ENCODE data around the gene RPP40. TPM values are rescaled to one million over a fixed set of nuclear protein-coding genes. Genes with fewer than 3 reads are reported as not detected.

The RPP40 gene
- total RNA-seq, 2 experiments from 2014 or later, result 12.2 to 22.7 TPM

GRCh38 chr6:4971851-4972250, 32.0 kb downstream of the RPP40 start:
- DNase-seq (ENCODE audit: low spot score), result no peak
- no peak for TF ChIP-seq EZH2phosphoT487 (IDR thresholded peaks at IDR 0.05; ENCODE audit: borderline replicate concordance, low read depth, low read length)
- no peak for TF ChIP-seq CTCF (conservative IDR thresholded peaks at IDR 0.05; ENCODE audit: low read length)

DNA sequence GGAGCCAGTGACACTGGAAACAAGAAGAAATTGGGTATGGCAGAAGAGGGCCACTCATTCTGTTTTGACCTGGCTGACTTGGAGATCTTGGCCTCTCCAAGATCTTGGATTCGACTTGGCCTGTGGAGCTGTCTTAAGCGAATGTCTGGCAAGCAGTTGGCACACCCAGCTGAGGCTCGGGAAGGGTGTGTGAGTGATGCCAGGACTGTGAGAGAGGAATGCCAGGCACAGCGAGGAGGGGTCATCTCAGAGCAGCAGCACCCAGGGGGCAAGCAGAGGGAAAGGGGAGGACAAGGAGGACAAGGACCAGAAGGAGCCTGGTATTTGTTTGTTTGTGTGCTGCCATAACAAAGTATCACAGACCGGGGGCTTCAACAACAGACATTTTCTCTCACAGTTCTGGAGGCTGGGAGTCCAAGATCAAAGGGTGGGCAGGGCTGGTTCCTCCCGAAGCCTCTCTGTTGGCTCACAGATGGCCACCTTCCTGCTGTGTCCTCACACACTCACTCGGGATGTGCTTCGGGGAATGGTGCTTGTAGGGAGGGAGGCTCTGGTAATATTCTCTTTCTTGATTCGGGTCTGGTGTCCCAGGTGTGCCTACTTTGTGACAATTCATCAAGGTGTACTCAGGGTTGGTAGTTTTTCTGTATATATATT, 33.0 kb downstream of the RPP40 start:
- H3K9me2 ChIP-seq (ENCODE audit: insufficient read depth, low read length), result no peaks in the 10 kb centered on the region
- CTCF ChIA-PET (ENCODE audit: unreplicated experiment), result no interaction called here

More at GRCh38 chr6:4971851-4972250, 32.0 kb downstream of the RPP40 start:
- H3K9me3 ChIP-seq (ENCODE audit: low read length), result no peaks in the 10 kb centered on the region
- no peaks in the 10 kb centered on the region for H4K20me1 ChIP-seq (ENCODE audit: insufficient read depth, low read length)
- BruUV-seq (replicated peaks), result no TSS peak
- no peaks in the 10 kb centered on the region for H3K4me1 ChIP-seq (ENCODE audit: insufficient read depth, low read length, poor library complexity, severe bottlenecking)
- no peak overlapping the region for H2AFZ ChIP-seq (ENCODE audit: low read length)
- intact Hi-C loops (cut with micrococcal nuclease; ENCODE audit: unreplicated experiment), result no loop called here
- H3K27ac ChIP-seq (ENCODE audit: low read depth, low read length, poor library complexity, severe bottlenecking), result no peak overlapping the region
- H3K36me3 ChIP-seq (ENCODE audit: insufficient read depth, low read length), result no peaks in the 10 kb centered on the region
- no peak overlapping the region for H3K4me3 ChIP-seq (ENCODE audit: low read depth, low read length, poor library complexity, severe bottlenecking)
- H3K4me2 ChIP-seq (ENCODE audit: low read length), result no peak overlapping the region
- H3K9me2 ChIP-seq (ENCODE audit: insufficient read depth, low read length), result no peaks in the 10 kb centered on the region
- POLR2A ChIA-PET, result no interaction called here
- H3K79me2 ChIP-seq (ENCODE audit: insufficient read depth, low read depth, low read length), result no peaks in the 10 kb centered on the region
- CTCF ChIA-PET (ENCODE audit: unreplicated experiment), result no interaction called here

More for the DNA sequence above, 33.0 kb downstream of the RPP40 start:
- Histone ChIP-seq H3K9me3 (ENCODE audit: low read length) (no peaks in the 10 kb centered on the region), H3K4me1 (ENCODE audit: insufficient read depth, low read length, poor library complexity, severe bottlenecking) (no peaks in the 10 kb centered on the region), H3K36me3 (ENCODE audit: insufficient read depth, low read length) (no peaks in the 10 kb centered on the region), H3K4me3 (ENCODE audit: low read depth, low read length, poor library complexity, severe bottlenecking) (no peak overlapping the region), H4K20me1 (ENCODE audit: insufficient read depth, low read length) (no peaks in the 10 kb centered on the region), H3K79me2 (ENCODE audit: insufficient read depth, low read depth, low read length) (no peaks in the 10 kb centered on the region), H3K27ac (ENCODE audit: low read depth, low read length, poor library complexity, severe bottlenecking) (no peak overlapping the region), H2AFZ (ENCODE audit: low read length) (no peak overlapping the region), H3K4me2 (ENCODE audit: low read length) (no peak overlapping the region)
- POLR2A ChIA-PET, result no interaction called here
- DNase-seq (ENCODE audit: low spot score), result no peak
- intact Hi-C loops (cut with micrococcal nuclease; ENCODE audit: unreplicated experiment), result no loop called here
- no peak for TF ChIP-seq CTCF (conservative IDR thresholded peaks at IDR 0.05; ENCODE audit: low read length)
- no peak for TF ChIP-seq EZH2phosphoT487 (IDR thresholded peaks at IDR 0.05; ENCODE audit: borderline replicate concordance, low read depth, low read length)
- no TSS peak for BruUV-seq (replicated peaks)

Data from OCI-LY7 (cell line).